MCF 10A (cell line): Measurements from ENCODE around the gene BMP3. TPM values are rescaled to one million over a fixed set of nuclear protein-coding genes. Genes with fewer than 3 reads are reported as not detected.
A peak's percentile ranks its signal among the peaks of the same experiment; 100 is the strongest.

Experiments used
- BruUV-seq: library from RNA; stranded (reverse); fragments of 400-500 nt; replicated peaks from 2 replicates; lab custom pipeline; 2021; lab: Mats Ljungman, UMichigan
- CTCF ChIA-PET: fragments of 300-600 bp; sonication (Branson Sonifier 250); formaldehyde crosslinking; extraction: SDS; loops from one replicate; lab custom pipeline; 2021; ENCODE audit warnings: antibody characterized with exemption, inconsistent platforms; lab: Yijun Ruan, JAX
- POLR2A ChIA-PET: fragments of 300-600, 350-650 bp; sonication (Branson Sonifier 250); formaldehyde crosslinking; extraction: SDS; loops from one replicate; lab custom pipeline; 2020; ENCODE audit warnings: antibody characterized with exemption, inconsistent platforms; lab: Yijun Ruan, JAX
- DNase-seq: peaks from one replicate; pipeline ENCODE4 v3.0.0-alpha.2; 2018; ENCODE audit not compliant: unreplicated experiment
- H3K27ac Mint-ChIP-seq: one replicate; pipeline ENCODE4 v1.8.0; 2022; ENCODE audit warnings: mild to moderate bottlenecking, low read depth, mixed read lengths; ENCODE audit not compliant: unreplicated experiment
- H3K27me3 Mint-ChIP-seq: one replicate; pipeline ENCODE4 v1.8.0; 2022; ENCODE audit warnings: mixed read lengths; ENCODE audit not compliant: insufficient read depth, unreplicated experiment
- H3K36me3 Mint-ChIP-seq: one replicate; pipeline ENCODE4 v1.8.0; 2022; ENCODE audit warnings: mild to moderate bottlenecking, moderate library complexity, mixed read lengths; ENCODE audit not compliant: insufficient read depth, unreplicated experiment
- H3K4me1 Mint-ChIP-seq: one replicate; pipeline ENCODE4 v1.8.0; 2022; ENCODE audit warnings: mixed read lengths; ENCODE audit not compliant: insufficient read depth, unreplicated experiment
- H3K4me3 Mint-ChIP-seq: one replicate; pipeline ENCODE4 v1.8.0; 2022; ENCODE audit warnings: mild to moderate bottlenecking, moderate library complexity, mixed read lengths; ENCODE audit not compliant: unreplicated experiment
- H3K9me3 Mint-ChIP-seq: one replicate; pipeline ENCODE4 v1.8.0; 2022; ENCODE audit warnings: mixed read lengths; ENCODE audit not compliant: unreplicated experiment
- intact Hi-C: fragments of 100-400 bp; cut with micrococcal nuclease; formaldehyde crosslinking; loops from 2 replicates; pipeline ENCODE4 v1.14.1; 2022
- total RNA-seq: library from RNA; stranded (reverse); gene quantifications from 2 replicates; pipeline ENCODE4 v1.2.3, GENCODE V29; 2022
- TF ChIP-seq, protein P1 (sequence below): fragments of 200-600 bp; IDR thresholded peaks from one replicate; pipeline ENCODE4 v1.8.0; 2022; ENCODE audit warnings: antibody characterized with exemption, mild to moderate bottlenecking; ENCODE audit not compliant: unreplicated experiment

Gene BMP3
- total RNA-seq, 1 experiment from 2014 or later, result not detected

DNA sequence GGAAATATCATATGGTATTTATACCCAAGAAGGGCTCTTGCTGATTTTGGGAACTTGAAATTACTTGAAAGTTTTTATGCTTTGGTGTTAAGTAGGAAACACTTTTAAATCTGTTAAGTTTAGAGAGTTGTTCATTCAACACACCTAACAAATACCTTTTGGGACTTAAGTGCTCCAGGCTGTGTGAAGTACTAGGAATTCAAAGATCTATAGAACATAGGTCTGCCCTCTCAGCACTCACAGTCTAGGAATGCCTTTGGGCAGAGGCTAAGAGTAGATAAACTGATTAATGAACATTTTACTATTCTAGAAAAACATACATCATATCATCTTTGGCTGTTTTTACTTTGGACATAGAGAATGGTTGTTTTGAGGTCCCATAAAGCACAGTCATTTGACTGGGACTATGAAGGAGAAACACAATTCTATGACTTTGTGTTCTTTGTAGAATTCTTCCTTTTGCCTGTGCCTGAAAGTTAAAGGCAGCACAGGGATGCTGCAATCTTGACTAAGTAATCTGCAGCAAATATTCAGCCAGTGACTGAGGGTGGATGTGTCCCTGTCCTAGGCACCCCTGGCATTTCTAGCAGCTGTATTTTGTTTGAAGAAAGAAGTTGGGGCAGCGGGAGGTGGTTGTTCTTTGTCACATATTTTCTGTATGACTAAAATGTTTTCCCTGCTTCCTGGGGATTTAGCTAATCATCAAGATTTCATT lies 8.3 kb downstream of the BMP3 start:
- DNase-seq, result no peak
- no TSS peak for BruUV-seq
- Mint-ChIP-seq H3K27ac (no peak overlapping the region), H3K4me3 (no peak overlapping the region), H3K4me1 (peaks cover 27% of the 10 kb centered on the region), H3K36me3 (no peaks in the 10 kb centered on the region), H3K9me3 (no peaks in the 10 kb centered on the region), H3K27me3 (no peaks in the 10 kb centered on the region)
- ChIA-PET POLR2A (interaction anchor here (0.7 kb wide), 1 partner anchor 18 kb away, joined by 4 read pairs; no protein-coding TSS in a partner anchor), CTCF (interaction anchor here (0.5 to 11.8 kb wide), 51 partner anchors 8 to 1646 kb away, joined by 3 to 189 read pairs (median 4); partner anchors contain the start of gene BMP3)
- TF ChIP-seq, protein P1, sequence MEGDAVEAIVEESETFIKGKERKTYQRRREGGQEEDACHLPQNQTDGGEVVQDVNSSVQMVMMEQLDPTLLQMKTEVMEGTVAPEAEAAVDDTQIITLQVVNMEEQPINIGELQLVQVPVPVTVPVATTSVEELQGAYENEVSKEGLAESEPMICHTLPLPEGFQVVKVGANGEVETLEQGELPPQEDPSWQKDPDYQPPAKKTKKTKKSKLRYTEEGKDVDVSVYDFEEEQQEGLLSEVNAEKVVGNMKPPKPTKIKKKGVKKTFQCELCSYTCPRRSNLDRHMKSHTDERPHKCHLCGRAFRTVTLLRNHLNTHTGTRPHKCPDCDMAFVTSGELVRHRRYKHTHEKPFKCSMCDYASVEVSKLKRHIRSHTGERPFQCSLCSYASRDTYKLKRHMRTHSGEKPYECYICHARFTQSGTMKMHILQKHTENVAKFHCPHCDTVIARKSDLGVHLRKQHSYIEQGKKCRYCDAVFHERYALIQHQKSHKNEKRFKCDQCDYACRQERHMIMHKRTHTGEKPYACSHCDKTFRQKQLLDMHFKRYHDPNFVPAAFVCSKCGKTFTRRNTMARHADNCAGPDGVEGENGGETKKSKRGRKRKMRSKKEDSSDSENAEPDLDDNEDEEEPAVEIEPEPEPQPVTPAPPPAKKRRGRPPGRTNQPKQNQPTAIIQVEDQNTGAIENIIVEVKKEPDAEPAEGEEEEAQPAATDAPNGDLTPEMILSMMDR, result no peak
- intact Hi-C loops, result no loop called here

DNA sequence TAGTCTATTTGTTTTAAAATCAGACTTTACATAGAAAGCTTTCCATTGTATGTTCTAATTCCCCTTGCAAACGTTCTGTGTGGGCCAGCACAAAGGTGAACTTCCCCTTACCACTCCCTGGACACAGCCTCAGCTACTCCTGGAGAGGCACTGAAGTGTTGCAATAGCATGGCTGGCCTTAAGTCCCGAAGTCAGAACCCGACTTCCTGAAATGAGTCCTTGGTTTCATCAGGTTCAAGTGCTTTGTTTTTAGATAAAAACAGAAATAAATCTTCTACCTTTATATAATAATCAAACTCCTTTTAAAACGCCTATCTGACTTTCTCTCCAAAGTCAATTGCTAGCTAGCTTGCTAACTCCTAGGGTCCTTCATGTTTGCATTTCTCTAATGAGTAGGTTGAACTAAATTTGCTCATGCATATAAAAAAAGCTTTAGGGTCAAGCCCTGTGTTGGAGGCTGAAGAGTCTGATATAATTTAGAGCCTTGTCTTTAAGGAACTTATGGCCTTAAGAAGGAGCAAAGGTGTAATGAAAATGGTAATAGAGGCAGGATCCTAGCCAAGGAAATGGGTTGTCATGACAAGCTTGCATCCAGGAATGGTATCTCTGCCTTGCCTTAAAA lies 9.0 kb downstream of the BMP3 start:
- no peak overlapping the region for H3K27ac Mint-ChIP-seq
- POLR2A ChIA-PET, result interaction anchor here (0.7 to 1.4 kb wide), 2 partner anchors 18 to 677 kb away, joined by 4 read pairs; no protein-coding TSS in a partner anchor
- CTCF ChIA-PET, result interaction anchor here (0.5 to 11.8 kb wide), 59 partner anchors 9 to 1647 kb away, joined by 3 to 189 read pairs (median 4); partner anchors contain the start of gene BMP3
- DNase-seq, result peak; percentile 39
- peaks cover 27% of the 10 kb centered on the region for H3K4me1 Mint-ChIP-seq
- no TSS peak for BruUV-seq
- H3K9me3 Mint-ChIP-seq, result no peaks in the 10 kb centered on the region
- no peaks in the 10 kb centered on the region for H3K36me3 Mint-ChIP-seq
- intact Hi-C loops, result no loop called here
- no peaks in the 10 kb centered on the region for H3K27me3 Mint-ChIP-seq
- H3K4me3 Mint-ChIP-seq, result no peak overlapping the region
- TF ChIP-seq, protein P1, result no peak

DNA sequence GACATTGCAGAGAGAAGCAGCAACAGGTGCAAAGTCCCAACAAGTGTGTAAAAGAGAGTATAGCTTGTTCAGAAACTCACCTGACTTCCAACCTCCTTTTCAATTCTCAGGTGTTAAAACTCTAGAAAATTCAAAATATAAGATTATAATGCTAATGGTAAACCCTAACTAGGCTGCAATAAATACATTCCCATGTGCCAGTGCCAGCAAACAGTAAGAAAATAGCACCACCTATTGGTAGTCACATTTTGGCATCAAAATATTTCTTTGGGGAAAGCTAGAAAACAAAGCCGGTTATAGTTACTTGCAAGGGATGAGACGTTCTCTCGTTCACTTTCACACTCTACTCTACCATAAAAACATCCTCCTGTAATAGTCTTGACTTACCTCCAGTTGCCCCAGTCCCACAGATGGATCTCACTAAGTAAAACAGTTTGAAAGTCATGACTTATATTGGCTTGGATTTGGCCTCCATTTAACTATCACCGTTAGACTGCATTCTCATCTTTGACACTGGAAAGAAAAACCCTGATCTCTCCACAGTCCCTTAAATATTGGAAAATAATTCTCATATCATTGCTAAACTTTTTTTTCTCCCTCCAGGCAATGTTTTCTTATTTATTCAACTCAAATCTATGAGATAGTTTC lies 9.6 kb downstream of the BMP3 start:
- H3K9me3 Mint-ChIP-seq, result no peaks in the 10 kb centered on the region
- H3K4me1 Mint-ChIP-seq, result peaks cover 27% of the 10 kb centered on the region
- no TSS peak for BruUV-seq
- intact Hi-C loops, result loop anchor here (1.0 to 10.0 kb wide), 6 partner anchors 48 to 678 kb away; no protein-coding TSS in a partner anchor
- ChIA-PET POLR2A (interaction anchor here (1.4 kb wide), 1 partner anchor 678 kb away, joined by 4 read pairs; no protein-coding TSS in a partner anchor), CTCF (interaction anchor here (0.6 to 11.8 kb wide), 52 partner anchors 10 to 1464 kb away, joined by 3 to 189 read pairs (median 4); partner anchors contain the start of gene BMP3)
- TF ChIP-seq, protein P1, result peak; percentile 82
- no peak overlapping the region for H3K27ac Mint-ChIP-seq
- H3K36me3 Mint-ChIP-seq, result no peaks in the 10 kb centered on the region
- H3K27me3 Mint-ChIP-seq, result no peaks in the 10 kb centered on the region
- DNase-seq, result peak; percentile 60
- no peak overlapping the region for H3K4me3 Mint-ChIP-seq
